Parathyroid adenoma (tissue), 2 donors: ENCODE measurements around the gene EFNB2.

Experiments used
- H2AFZ ChIP-seq: fragments of 300-600 bp; sonication (generic); one replicate; pipeline ENCODE4 v1.7.0; 2017; ENCODE audit warnings: antibody characterized with exemption, mild to moderate bottlenecking
- H3K27ac ChIP-seq: fragments of 300-600 bp; sonication (generic); one replicate; pipeline ENCODE4 v1.7.0; 2017
- H3K27me3 ChIP-seq: fragments of 300-600 bp; sonication (generic); one replicate; pipeline ENCODE4 v1.7.0; 2017; ENCODE audit warnings: low read length; ENCODE audit not compliant: control insufficient read depth, insufficient read depth
- H3K36me3 ChIP-seq: fragments of 300-600 bp; sonication (generic); one replicate; pipeline ENCODE4 v1.7.0; 2017; ENCODE audit warnings: low read length; ENCODE audit not compliant: control insufficient read depth, insufficient read depth
- H3K4me1 ChIP-seq: fragments of 300-600 bp; sonication (generic); one replicate; pipeline ENCODE4 v1.7.0; 2017; ENCODE audit warnings: control low read depth
- H3K4me2 ChIP-seq: fragments of 300-600 bp; sonication (generic); one replicate; pipeline ENCODE4 v1.7.0; 2017; ENCODE audit warnings: low read length
- H3K4me3 ChIP-seq: fragments of 300-600 bp; sonication (generic); one replicate; pipeline ENCODE4 v1.7.0; 2017; ENCODE audit warnings: low read depth, low read length
- H3K79me2 ChIP-seq: fragments of 300-600 bp; sonication (generic); one replicate; pipeline ENCODE4 v1.7.0; 2017; ENCODE audit warnings: control low read depth
- H3K9ac ChIP-seq: fragments of 300-600 bp; sonication (generic); one replicate; pipeline ENCODE4 v1.7.0; 2017; ENCODE audit warnings: mild to moderate bottlenecking
- H3K9me3 ChIP-seq: fragments of 300-600 bp; sonication (generic); one replicate; pipeline ENCODE4 v1.7.0; 2017; ENCODE audit warnings: low read length; ENCODE audit not compliant: control insufficient read depth
- CTCF ChIP-seq: fragments of 300-600 bp; sonication (generic); IDR thresholded peaks from one replicate; pipeline ENCODE4 v1.7.0; 2017; ENCODE audit warnings: antibody characterized with exemption, mild to moderate bottlenecking
- donor health status: primary hyperparathyroidism.

The EFNB2 gene

GRCh38 chr13:106468744-106469590 lies 66.5 kb downstream of the EFNB2 start:
- no peaks in the 10 kb centered on the region for H3K36me3 ChIP-seq
- H3K27ac ChIP-seq = no peak overlapping the region
- H3K9ac ChIP-seq = no peak overlapping the region
- H3K4me1 ChIP-seq = no peaks in the 10 kb centered on the region
- no peaks in the 10 kb centered on the region for H3K79me2 ChIP-seq
- TF ChIP-seq CTCF = no peak
- H2AFZ ChIP-seq = no peak overlapping the region
- H3K9me3 ChIP-seq = no peaks in the 10 kb centered on the region
- H3K27me3 ChIP-seq = no peaks in the 10 kb centered on the region
- H3K4me2 ChIP-seq = no peak overlapping the region
- no peak overlapping the region for H3K4me3 ChIP-seq

- no peaks in the 10 kb centered on the region for H3K9me3 ChIP-seq
- no peak overlapping the region for H3K27ac ChIP-seq
- no peak overlapping the region for H2AFZ ChIP-seq
- H3K4me1 ChIP-seq = no peaks in the 10 kb centered on the region
- H3K36me3 ChIP-seq = no peaks in the 10 kb centered on the region
- H3K4me2 ChIP-seq = no peak overlapping the region
- H3K79me2 ChIP-seq = no peaks in the 10 kb centered on the region
- no peak for TF ChIP-seq CTCF
- H3K9ac ChIP-seq = no peak overlapping the region
- no peaks in the 10 kb centered on the region for H3K27me3 ChIP-seq
- no peak overlapping the region for H3K4me3 ChIP-seq
Observed at GRCh38 chr13:106468207-106468606, 67.3 kb downstream of the EFNB2 start.

- Histone ChIP-seq H3K27ac (no peak overlapping the region), H3K9ac (no peak overlapping the region), H3K79me2 (no peaks in the 10 kb centered on the region), H3K36me3 (no peaks in the 10 kb centered on the region), H3K4me2 (no peak overlapping the region), H2AFZ (no peak overlapping the region), H3K27me3 (no peaks in the 10 kb centered on the region), H3K4me1 (no peaks in the 10 kb centered on the region), H3K4me3 (no peak overlapping the region), H3K9me3 (no peaks in the 10 kb centered on the region)
- no peak for TF ChIP-seq CTCF
Observed at GRCh38 chr13:106467427-106468122, 67.9 kb downstream of the EFNB2 start.

GRCh38 chr13:106466691-106467426 lies 68.6 kb downstream of the EFNB2 start:
- no peak overlapping the region for H3K9ac ChIP-seq
- H3K4me2 ChIP-seq = no peak overlapping the region
- no peaks in the 10 kb centered on the region for H3K4me1 ChIP-seq
- no peaks in the 10 kb centered on the region for H3K36me3 ChIP-seq
- H3K27ac ChIP-seq = no peak overlapping the region
- TF ChIP-seq CTCF = no peak
- H3K79me2 ChIP-seq = no peaks in the 10 kb centered on the region
- H3K27me3 ChIP-seq = no peaks in the 10 kb centered on the region
- H3K9me3 ChIP-seq = no peaks in the 10 kb centered on the region
- H3K4me3 ChIP-seq = no peak overlapping the region
- H2AFZ ChIP-seq = no peak overlapping the region
